T-helper 1 cell (primary cell): Measurements from ENCODE around the gene BAG5.
"Not testable (repeated sequence)": the region's sequence is repeated elsewhere in the genome, so short reads cannot be mapped to it uniquely, and the experiment has no call there.

Source experiments
- DNase-seq, 5 donors: peaks; one replicate each; pipeline ENCODE4 v3.0.0-alpha.2; 2012 to 2020
- total RNA-seq, 4 donors: gene quantifications; one replicate each; lab custom pipeline; 2026; lab: John Stamatoyannopoulos, UW

The BAG5 gene
- total RNA-seq = 78.1 to 106 (median 89.4) reads per million in 4 donors

GRCh38 chr14:103562429-103563225 lies at the start of gene BAG5, which contains the start of gene COA8:
Gene BAG5, minus strand, starts transcription at chr14:103562657. Its CDS starts 1,493 bp downstream, at chr14:103561164.
Gene COA8, plus strand, starts transcription at chr14:103562960. Its CDS starts 42 bp downstream, at chr14:103563002.
- DNase-seq = peak; percentile 69 to 89 (median 81)

- no peak for DNase-seq
Measured at GRCh38 chr14:103611215-103611614, 48.8 kb upstream of the BAG5 start.

- not testable (repeated sequence) for DNase-seq
Measured at GRCh38 chr14:103609081-103609480, 46.6 kb upstream of the BAG5 start.

GRCh38 chr14:103607822-103608221 lies 45.4 kb upstream of the BAG5 start:
- DNase-seq = no peak

GRCh38 chr14:103606963-103607668 lies 44.7 kb upstream of the BAG5 start:
- DNase-seq = peak in 4 of 5 donors; percentile 26 to 73 (median 31)

- no peak for DNase-seq
Measured at GRCh38 chr14:103604620-103605019, 42.2 kb upstream of the BAG5 start.

- no peak for DNase-seq
Measured at GRCh38 chr14:103600503-103600902, 38.0 kb upstream of the BAG5 start.

GRCh38 chr14:103597623-103598377 lies 35.3 kb upstream of the BAG5 start:
- DNase-seq = no peak

- no peak for DNase-seq
Measured at GRCh38 chr14:103594265-103594664, 31.8 kb upstream of the BAG5 start.

- no peak for DNase-seq
Measured at GRCh38 chr14:103593577-103593976, 31.1 kb upstream of the BAG5 start.

- DNase-seq = no peak
Measured at GRCh38 chr14:103584326-103584915, 22.0 kb upstream of the BAG5 start.

GRCh38 chr14:103581954-103582703 lies 19.7 kb upstream of the BAG5 start:
- no peak for DNase-seq

- no peak for DNase-seq
Measured at GRCh38 chr14:103581206-103581605, 18.7 kb upstream of the BAG5 start.

- DNase-seq = no peak
Measured at GRCh38 chr14:103578401-103579075, 16.1 kb upstream of the BAG5 start.

- no peak for DNase-seq
Measured at GRCh38 chr14:103576371-103577024, 14.0 kb upstream of the BAG5 start.

GRCh38 chr14:103574707-103575285 lies 12.3 kb upstream of the BAG5 start:
- DNase-seq = no peak

- DNase-seq = no peak
Measured at GRCh38 chr14:103574104-103574503, 11.6 kb upstream of the BAG5 start.

GRCh38 chr14:103569408-103569807 lies 7.0 kb upstream of the BAG5 start:
- DNase-seq = no peak

GRCh38 chr14:103568952-103569351 lies 6.5 kb upstream of the BAG5 start:
- DNase-seq = no peak

GRCh38 chr14:103563844-103564505 lies 1.5 kb upstream of the BAG5 start:
- no peak for DNase-seq
